ENCODE results near the gene ZNF224. TPM values are rescaled to one million over a fixed set of nuclear protein-coding genes. Genes with fewer than 3 reads are reported as not detected.
A peak's percentile ranks its signal among the peaks of the same experiment; 100 is the strongest.

Gene ZNF224
- total RNA-seq, 1 donor from 2014 or later = 11.8 TPM

GRCh38 chr19:44059229-44059628 is 34.9 kb upstream of the ZNF224 start:
- H3K36me3 ChIP-seq = peaks cover 0 to 86% of the 10 kb centered on the region in 2 donors
- no peak overlapping the region for H3K27ac ChIP-seq
- H3K9me3 ChIP-seq = no peaks in the 10 kb centered on the region
- H3K4me3 ChIP-seq = no peak overlapping the region
- no peak for DNase-seq (ENCODE audit: extremely low spot score in 2 of 2)
- intact Hi-C loops (cut with DNase I) = no loop called here
- H3K27me3 ChIP-seq = no peaks in the 10 kb centered on the region
- no peak for TF ChIP-seq POLR2AphosphoS5 (IDR thresholded peaks at IDR 0.05; ENCODE audit: insufficient read depth in 1 of 2, low read depth in 1 of 2)
- TF ChIP-seq POLR2A (IDR thresholded peaks at IDR 0.05) = no peak
- TF ChIP-seq CTCF (IDR thresholded peaks at IDR 0.05) = no peak
- no peaks in the 10 kb centered on the region for H3K4me1 ChIP-seq

- Histone ChIP-seq H3K4me1 (no peaks in the 10 kb centered on the region), H3K36me3 (peaks cover 0 to 86% of the 10 kb centered on the region in 2 donors), H3K4me3 (no peak overlapping the region), H3K9me3 (peaks cover 12% of the 10 kb centered on the region), H3K27me3 (no peaks in the 10 kb centered on the region), H3K27ac (no peak overlapping the region)
- intact Hi-C loops (cut with DNase I) = no loop called here
- DNase-seq (ENCODE audit: extremely low spot score in 2 of 2) = no peak
- no peak for TF ChIP-seq POLR2A (IDR thresholded peaks at IDR 0.05)
- no peak for TF ChIP-seq CTCF (IDR thresholded peaks at IDR 0.05)
- TF ChIP-seq POLR2AphosphoS5 (IDR thresholded peaks at IDR 0.05; ENCODE audit: insufficient read depth in 1 of 2, low read depth in 1 of 2) = no peak
Observed at GRCh38 chr19:44061038-44061437, 33.1 kb upstream of the ZNF224 start.

GRCh38 chr19:44066305-44066704 is 27.9 kb upstream of the ZNF224 start:
- Histone ChIP-seq H3K36me3 (peaks cover 0 to 61% of the 10 kb centered on the region in 2 donors), H3K9me3 (peaks cover 29% of the 10 kb centered on the region)
- intact Hi-C loops (cut with DNase I) = no loop called here

GRCh38 chr19:44069415-44069814 is 24.7 kb upstream of the ZNF224 start:
- TF ChIP-seq POLR2A (IDR thresholded peaks at IDR 0.05) (no peak), CTCF (IDR thresholded peaks at IDR 0.05) (no peak), POLR2AphosphoS5 (IDR thresholded peaks at IDR 0.05; ENCODE audit: insufficient read depth in 1 of 2, low read depth in 1 of 2) (no peak)
- no peak overlapping the region for H3K4me3 ChIP-seq
- no peaks in the 10 kb centered on the region for H3K27me3 ChIP-seq
- H3K27ac ChIP-seq = no peak overlapping the region
- H3K9me3 ChIP-seq = peaks cover 29% of the 10 kb centered on the region
- DNase-seq (ENCODE audit: extremely low spot score in 2 of 2) = no peak
- H3K4me1 ChIP-seq = peaks cover 21% of the 10 kb centered on the region
- intact Hi-C loops (cut with DNase I) = no loop called here
- peaks cover 0 to 30% of the 10 kb centered on the region in 2 donors for H3K36me3 ChIP-seq

More at GRCh38 chr19:44066305-44066704, 27.9 kb upstream of the ZNF224 start:
- H3K27ac ChIP-seq = no peak overlapping the region
- H3K4me3 ChIP-seq = no peak overlapping the region
- TF ChIP-seq CTCF (IDR thresholded peaks at IDR 0.05) (no peak), POLR2A (IDR thresholded peaks at IDR 0.05) (no peak), POLR2AphosphoS5 (IDR thresholded peaks at IDR 0.05; ENCODE audit: insufficient read depth in 1 of 2, low read depth in 1 of 2) (no peak)
- H3K4me1 ChIP-seq = peaks cover 4% of the 10 kb centered on the region
- no peak for DNase-seq (ENCODE audit: extremely low spot score in 2 of 2)
- no peaks in the 10 kb centered on the region for H3K27me3 ChIP-seq

GRCh38 chr19:44071824-44072542 is 22.2 kb upstream of the ZNF224 start, which contains the start of gene ZNF284:
Gene ZNF284 (plus strand): TSS chr19:44072159. CDS start chr19:44076390, 4,231 bp downstream.
- H3K27ac ChIP-seq = no peak within 1 kb of the TSS
- H3K27me3 ChIP-seq = no peaks in the 10 kb centered on the region
- peaks cover 21% of the 10 kb centered on the region for H3K4me1 ChIP-seq
- intact Hi-C loops (cut with DNase I) = no loop called here
- H3K9me3 ChIP-seq = peaks cover 7% of the 10 kb centered on the region
- peak in 1 of 2 donors; percentile 89 for DNase-seq (ENCODE audit: extremely low spot score in 2 of 2)
- peak within 1 kb of the TSS; percentile 62 to 76 for H3K4me3 ChIP-seq
- H3K36me3 ChIP-seq = peaks cover 0 to 6% of the 10 kb centered on the region in 2 donors
- TF ChIP-seq POLR2AphosphoS5 (IDR thresholded peaks at IDR 0.05; ENCODE audit: insufficient read depth in 1 of 2, low read depth in 1 of 2) = peak; percentile 55 to 91
- no peak for TF ChIP-seq CTCF (IDR thresholded peaks at IDR 0.05)
- no peak for TF ChIP-seq POLR2A (IDR thresholded peaks at IDR 0.05)

Data from vagina (tissue), 2 donors.